Subcutaneous abdominal adipose tissue (tissue), 5 donors: ENCODE measurements around the gene MTAP.
A peak's percentile ranks its signal among the peaks of the same experiment; 100 is the strongest.

Source experiments
- H3K27ac ChIP-seq: one replicate; pipeline ENCODE4 v1.7.0; 2013; ENCODE audit warnings: low read depth, mild to moderate bottlenecking, inconsistent platforms, low read length, moderate library complexity
- H3K27me3 ChIP-seq, 5 donors: one replicate each; pipeline ENCODE4 v1.7.0; 2013; ENCODE audit warnings: low read length in 5 of 5, inconsistent platforms in 1 of 5; ENCODE audit not compliant: control insufficient read depth in 5 of 5, insufficient read depth in 4 of 5
- H3K36me3 ChIP-seq, 5 donors: one replicate each; pipeline ENCODE4 v1.7.0; 2013; ENCODE audit warnings: low read length in 5 of 5; ENCODE audit not compliant: control insufficient read depth in 5 of 5, insufficient read depth in 5 of 5
- H3K4me1 ChIP-seq, 5 donors: one replicate each; pipeline ENCODE4 v1.7.0; 2013; ENCODE audit warnings: low read length in 5 of 5, mild to moderate bottlenecking in 3 of 5, moderate library complexity in 1 of 5; ENCODE audit not compliant: control insufficient read depth in 5 of 5, insufficient read depth in 5 of 5
- H3K4me3 ChIP-seq, 5 donors: one replicate each; pipeline ENCODE4 v1.7.0; 2013; ENCODE audit warnings: low read length in 5 of 5, low read depth in 1 of 5
- H3K9ac ChIP-seq, 5 donors: one replicate each; pipeline ENCODE4 v1.7.0; 2013; ENCODE audit warnings: low read length in 5 of 5, mild to moderate bottlenecking in 4 of 5, moderate library complexity in 3 of 5
- H3K9me3 ChIP-seq, 5 donors: one replicate each; pipeline ENCODE4 v1.7.0; 2013; ENCODE audit warnings: low read length in 5 of 5; ENCODE audit not compliant: control insufficient read depth in 5 of 5
- donor health status: healthy.
- donor health status: healthy.
- donor health status: healthy.
- donor health status: healthy.
- donor health status: healthy.

Gene MTAP

DNA sequence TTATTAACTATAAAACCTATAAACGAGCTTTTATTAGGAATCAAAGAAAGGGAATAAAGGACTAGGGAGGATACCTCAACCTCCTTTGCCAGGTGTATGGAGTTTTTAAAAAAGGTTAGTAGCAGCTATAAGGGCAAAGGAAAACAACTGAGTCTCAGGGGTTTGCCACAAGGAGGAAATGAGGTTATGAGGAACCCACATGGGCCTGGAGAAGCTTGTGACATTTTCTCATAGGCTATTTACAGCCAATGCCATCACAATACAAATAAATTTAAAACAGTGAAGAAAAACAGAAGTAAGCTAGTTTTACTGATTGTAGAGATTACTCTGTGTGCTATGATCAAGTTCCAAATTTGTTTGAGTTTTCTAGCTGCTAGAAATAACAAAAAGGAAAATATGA lies 99.1 kb downstream of the MTAP start:
- H3K9me3 ChIP-seq, result peaks cover 6 to 28% (median 22%) of the 10 kb centered on the region in 5 donors
- H3K4me1 ChIP-seq, result no peaks in the 10 kb centered on the region
- H3K4me3 ChIP-seq, result no peak overlapping the region
- no peaks in the 10 kb centered on the region for H3K27me3 ChIP-seq
- no peak overlapping the region for H3K9ac ChIP-seq
- no peak overlapping the region for H3K27ac ChIP-seq
- H3K36me3 ChIP-seq, result no peaks in the 10 kb centered on the region

- no peak overlapping the region for H3K27ac ChIP-seq
- H3K36me3 ChIP-seq, result no peaks in the 10 kb centered on the region
- H3K4me3 ChIP-seq, result no peak overlapping the region
- H3K4me1 ChIP-seq, result no peaks in the 10 kb centered on the region
- peaks cover 9 to 28% (median 27%) of the 10 kb centered on the region in 5 donors for H3K9me3 ChIP-seq
- no peaks in the 10 kb centered on the region for H3K27me3 ChIP-seq
- no peak overlapping the region for H3K9ac ChIP-seq
These were observed 99.7 kb downstream of the MTAP start for GRCh38 chr9:21902136-21902535.

DNA sequence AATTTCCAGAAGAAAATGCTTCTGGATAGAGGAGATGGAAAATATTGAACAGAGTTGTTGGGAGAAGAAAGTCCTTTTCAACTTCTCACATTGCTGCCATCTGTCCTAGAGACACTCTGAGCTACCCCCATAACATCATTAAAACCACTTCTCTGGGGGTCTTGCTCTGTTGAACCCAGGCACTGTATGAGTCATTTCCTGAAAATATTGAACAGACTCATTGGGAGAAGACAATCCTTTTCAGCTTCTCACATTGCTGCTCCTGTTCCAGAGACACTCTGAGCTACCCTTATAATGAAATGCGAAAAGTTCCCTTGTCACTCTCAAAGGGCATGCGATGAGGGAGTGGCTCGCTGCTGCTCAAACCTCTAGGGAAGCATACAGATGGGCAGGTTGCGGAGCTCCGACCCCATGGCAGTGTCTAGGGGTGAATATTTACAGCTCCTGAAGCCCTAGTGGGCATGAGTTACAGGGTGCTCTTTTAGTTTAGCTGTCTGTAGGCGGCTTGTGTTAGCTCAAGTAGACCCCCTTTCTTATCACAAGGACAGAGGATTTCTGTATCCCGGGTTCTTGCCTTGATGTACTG lies 101.0 kb downstream of the MTAP start:
- Histone ChIP-seq H3K4me3 (no peak overlapping the region), H3K9ac (no peak overlapping the region), H3K27ac (no peak overlapping the region), H3K36me3 (peaks cover 0 to 8% (median 0%) of the 10 kb centered on the region in 5 donors), H3K4me1 (no peaks in the 10 kb centered on the region), H3K9me3 (peaks cover 9 to 36% (median 31%) of the 10 kb centered on the region in 5 donors), H3K27me3 (no peaks in the 10 kb centered on the region)

DNA sequence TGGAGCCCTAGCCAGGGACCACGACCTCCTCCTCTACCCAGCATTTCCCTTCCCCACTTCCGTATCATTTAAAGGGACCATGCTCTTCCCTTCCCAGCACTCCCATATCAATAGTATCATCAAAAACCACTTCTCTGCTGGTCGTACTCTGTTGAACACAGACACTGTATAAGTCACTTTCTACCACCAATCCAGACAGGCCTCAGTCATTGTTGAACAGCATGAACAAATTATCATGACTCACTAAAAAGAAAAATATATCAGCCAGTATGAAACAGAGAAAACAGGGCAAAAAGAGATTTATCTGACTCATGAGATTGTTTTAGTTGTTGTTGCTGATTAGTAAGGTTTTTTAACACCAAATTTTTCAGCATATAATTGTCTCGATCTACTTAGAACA lies 101.9 kb downstream of the MTAP start:
- peaks cover 0 to 11% (median 0%) of the 10 kb centered on the region in 5 donors for H3K36me3 ChIP-seq
- H3K27ac ChIP-seq, result no peak overlapping the region
- no peak overlapping the region for H3K9ac ChIP-seq
- no peaks in the 10 kb centered on the region for H3K27me3 ChIP-seq
- H3K9me3 ChIP-seq, result peaks cover 9 to 40% (median 34%) of the 10 kb centered on the region in 5 donors
- no peaks in the 10 kb centered on the region for H3K4me1 ChIP-seq
- H3K4me3 ChIP-seq, result no peak overlapping the region

GRCh38 chr9:21904776-21905175 lies 102.3 kb downstream of the MTAP start:
- Histone ChIP-seq H3K9me3 (peaks cover 9 to 38% (median 33%) of the 10 kb centered on the region in 5 donors), H3K27me3 (no peaks in the 10 kb centered on the region), H3K27ac (no peak overlapping the region), H3K4me3 (peak overlapping the region in 1 of 5 donors; percentile 17), H3K36me3 (peaks cover 0 to 15% (median 0%) of the 10 kb centered on the region in 5 donors), H3K4me1 (no peaks in the 10 kb centered on the region), H3K9ac (no peak overlapping the region)

DNA sequence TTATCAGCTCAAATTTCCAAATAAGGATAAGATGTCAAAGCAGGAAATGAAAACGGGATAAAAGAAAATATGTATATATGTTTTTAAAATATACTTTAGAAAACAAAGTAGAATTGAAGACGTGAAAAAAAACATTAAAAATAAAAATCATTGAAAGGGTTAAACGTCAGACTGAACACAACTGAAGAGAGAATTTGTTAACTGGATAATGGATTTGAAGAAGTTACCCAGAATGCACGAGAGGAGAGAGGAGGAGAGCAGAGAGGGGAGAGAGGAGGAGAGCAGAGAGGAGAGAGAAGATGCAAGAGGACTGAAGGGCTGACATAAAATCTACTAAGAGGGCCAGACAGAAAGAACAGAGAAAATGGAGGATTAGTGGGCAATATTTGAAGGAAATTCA lies 103.8 kb downstream of the MTAP start:
- Histone ChIP-seq H3K36me3 (peaks cover 0 to 22% (median 0%) of the 10 kb centered on the region in 5 donors), H3K9me3 (peaks cover 6 to 33% (median 25%) of the 10 kb centered on the region in 5 donors), H3K9ac (no peak overlapping the region), H3K27me3 (no peaks in the 10 kb centered on the region), H3K4me1 (no peaks in the 10 kb centered on the region), H3K27ac (no peak overlapping the region), H3K4me3 (no peak overlapping the region)

GRCh38 chr9:21906881-21907280 lies 104.4 kb downstream of the MTAP start:
- Histone ChIP-seq H3K4me3 (no peak overlapping the region), H3K9me3 (peaks cover 2 to 30% (median 25%) of the 10 kb centered on the region in 5 donors)

DNA sequence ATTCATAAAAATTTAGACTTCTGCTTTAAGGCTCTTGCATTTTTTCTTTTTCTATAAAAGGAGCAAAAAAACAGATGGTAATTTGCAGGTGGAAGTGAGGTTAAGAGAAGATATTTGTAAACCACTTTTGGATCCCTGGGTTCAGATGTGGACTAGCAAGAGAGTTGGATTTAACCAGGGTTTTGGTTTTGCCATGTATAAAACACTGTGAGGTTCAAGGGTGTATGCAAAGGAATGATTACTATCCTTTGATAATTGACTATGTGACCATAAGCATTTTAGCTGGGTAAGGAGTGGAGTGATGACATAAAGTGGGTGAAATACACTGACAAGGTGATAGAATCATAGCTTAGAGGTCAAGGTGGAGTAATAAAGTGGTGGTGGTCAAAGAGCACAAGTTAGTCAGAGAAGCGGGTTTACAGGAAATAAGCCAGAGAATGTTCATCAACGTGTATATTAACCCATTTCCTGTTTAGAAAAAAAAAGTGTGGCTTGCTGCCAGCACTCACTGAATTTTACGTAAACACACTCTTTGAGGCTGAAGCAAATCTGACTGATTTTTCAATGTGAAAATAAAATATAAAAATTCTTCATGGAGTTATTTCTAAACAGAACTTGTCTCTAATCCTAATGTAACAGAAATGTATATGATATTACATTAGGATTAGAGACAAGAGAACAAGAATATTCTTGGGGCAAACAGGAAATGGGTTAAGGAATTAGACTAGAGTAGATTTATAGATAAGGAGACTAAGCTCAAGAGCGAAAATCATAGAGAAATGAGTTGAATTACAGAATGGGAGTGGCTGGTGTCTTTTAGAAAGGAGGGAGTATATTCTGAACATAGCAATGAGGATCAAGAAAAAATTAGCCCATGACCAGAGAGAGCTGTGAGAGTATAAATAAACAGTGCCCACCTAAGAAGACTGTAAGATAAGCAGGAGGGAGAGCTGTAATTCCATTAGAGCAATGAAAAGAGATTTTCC lies 117.2 kb downstream of the MTAP start:
- Histone ChIP-seq H3K4me1 (no peaks in the 10 kb centered on the region), H3K9ac (no peak overlapping the region), H3K27ac (no peak overlapping the region), H3K9me3 (no peaks in the 10 kb centered on the region), H3K36me3 (no peaks in the 10 kb centered on the region), H3K27me3 (no peaks in the 10 kb centered on the region), H3K4me3 (no peak overlapping the region)

More at GRCh38 chr9:21906881-21907280, 104.4 kb downstream of the MTAP start:
- H3K9ac ChIP-seq, result no peak overlapping the region
- no peaks in the 10 kb centered on the region for H3K4me1 ChIP-seq
- no peaks in the 10 kb centered on the region for H3K27me3 ChIP-seq
- H3K27ac ChIP-seq, result no peak overlapping the region
- H3K36me3 ChIP-seq, result peaks cover 0 to 22% (median 0%) of the 10 kb centered on the region in 5 donors

DNA sequence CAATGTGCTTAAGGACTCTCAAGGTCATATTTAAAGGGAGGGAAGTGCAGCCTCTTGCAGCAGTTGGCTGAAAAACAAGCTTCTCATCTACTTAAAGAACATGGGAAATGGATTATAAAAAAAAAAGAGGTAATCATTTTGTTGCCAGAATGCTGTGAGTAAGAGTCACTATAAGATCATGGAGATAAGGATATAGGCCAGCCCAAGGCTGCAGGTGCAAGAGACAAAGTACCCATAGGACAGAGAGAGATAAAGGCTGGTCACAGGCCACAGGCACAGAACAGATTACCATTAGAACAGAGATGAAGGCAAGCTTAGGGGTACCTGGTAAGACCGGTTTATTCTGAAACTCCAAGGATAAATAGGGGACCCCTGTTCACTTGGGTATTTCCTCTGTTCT lies 121.3 kb downstream of the MTAP start:
- Histone ChIP-seq H3K27ac (no peak overlapping the region), H3K9me3 (no peaks in the 10 kb centered on the region)

DNA sequence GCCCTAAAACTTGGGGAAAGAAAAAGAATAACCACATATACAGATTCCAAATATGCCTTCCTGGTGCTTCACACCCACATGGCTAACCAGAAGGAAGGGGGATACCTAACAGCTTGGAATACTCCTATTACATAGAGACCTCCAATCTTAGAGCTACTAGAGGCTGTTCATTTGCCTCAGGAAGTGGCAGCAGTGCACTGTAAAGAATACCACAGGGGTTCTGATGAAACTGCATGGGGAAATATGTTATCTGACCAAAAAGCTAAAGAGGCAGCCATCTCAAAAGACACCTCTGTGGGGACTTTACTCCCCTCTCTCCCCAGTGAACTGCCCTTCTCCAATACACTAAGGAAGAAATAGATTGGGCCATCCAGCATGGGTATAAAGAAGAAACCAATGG lies 125.3 kb downstream of the MTAP start:
- H3K4me1 ChIP-seq, result no peaks in the 10 kb centered on the region
- no peaks in the 10 kb centered on the region for H3K27me3 ChIP-seq
- H3K9ac ChIP-seq, result no peak overlapping the region
- no peak overlapping the region for H3K4me3 ChIP-seq
- no peak overlapping the region for H3K27ac ChIP-seq
- H3K9me3 ChIP-seq, result no peaks in the 10 kb centered on the region
- H3K36me3 ChIP-seq, result peaks cover 2 to 19% (median 9%) of the 10 kb centered on the region in 5 donors

More for the DNA sequence above, 121.3 kb downstream of the MTAP start:
- no peak overlapping the region for H3K4me3 ChIP-seq
- H3K27me3 ChIP-seq, result no peaks in the 10 kb centered on the region
- H3K4me1 ChIP-seq, result no peaks in the 10 kb centered on the region
- no peak overlapping the region for H3K9ac ChIP-seq
- no peaks in the 10 kb centered on the region for H3K36me3 ChIP-seq
